ENCODE results near the gene PSMD6.

PSMD6 gene

DNA sequence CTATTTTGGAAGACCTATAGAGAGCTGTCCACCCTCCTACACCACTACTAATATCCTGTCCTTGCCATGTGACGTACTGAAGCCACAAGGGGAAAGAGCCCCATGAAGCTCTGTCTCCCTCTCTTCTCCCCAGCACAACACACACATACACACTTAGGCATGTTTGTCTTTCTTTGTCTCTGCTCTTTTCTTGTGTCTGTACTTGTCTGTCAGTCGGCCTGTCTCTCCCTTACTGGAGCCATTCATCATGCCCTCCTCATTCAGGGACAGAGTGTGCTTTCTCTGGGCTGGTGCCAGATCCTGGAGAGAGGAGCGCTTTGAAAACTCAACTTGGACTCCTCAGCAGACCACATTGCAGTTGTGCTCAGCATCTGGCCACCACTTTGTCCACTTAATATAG is 47.6 kb downstream of the PSMD6 start:
- DNase-seq = no peak

GRCh38 chr3:63974451-63974850 is 48.8 kb downstream of the PSMD6 start:
- no peak for DNase-seq

GRCh38 chr3:63973406-63973805 is 49.9 kb downstream of the PSMD6 start:
- no peak for DNase-seq

DNA sequence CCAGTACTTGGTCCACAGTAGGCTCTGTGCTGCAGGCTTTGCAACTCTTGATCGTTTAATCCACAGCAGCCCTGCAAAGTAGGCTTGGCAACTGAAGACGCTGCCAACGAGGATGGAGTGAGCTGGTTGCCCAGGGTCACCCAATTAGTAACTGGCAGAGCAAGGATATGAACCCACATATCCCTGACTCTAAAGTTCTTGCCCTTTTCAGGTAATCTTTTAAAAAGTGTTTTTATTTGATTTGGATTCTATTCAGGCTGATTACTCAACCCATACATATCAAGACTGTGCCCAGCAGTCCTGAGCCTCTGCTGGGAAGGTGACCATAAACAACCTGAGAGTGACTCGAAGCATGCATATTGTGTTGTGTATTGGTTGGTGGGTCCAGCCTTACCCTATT is 50.3 kb downstream of the PSMD6 start:
- DNase-seq = no peak

DNA sequence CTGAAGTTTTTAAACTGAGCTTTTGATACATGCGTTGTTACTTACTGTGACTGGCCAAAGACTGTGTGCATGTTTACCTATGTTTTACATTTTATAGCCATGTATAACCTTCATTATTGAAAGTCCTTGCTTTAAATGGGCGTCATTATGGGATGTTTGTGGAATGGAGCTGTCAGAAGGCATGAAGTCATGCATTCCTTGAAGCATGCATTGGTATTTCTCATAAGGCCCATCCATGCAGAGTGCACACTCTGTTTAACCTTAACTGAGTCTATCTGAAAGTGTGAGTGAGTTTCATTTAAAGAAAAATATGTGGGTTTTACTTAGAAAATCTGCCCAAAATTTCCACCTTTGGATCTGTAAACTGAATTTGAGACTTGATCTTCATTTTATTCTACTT is 51.1 kb downstream of the PSMD6 start:
- no peak for DNase-seq

- DNase-seq = no peak
Observed at GRCh38 chr3:63970631-63971475, 52.4 kb downstream of the PSMD6 start.

GRCh38 chr3:63969876-63970275 is 53.4 kb downstream of the PSMD6 start:
- DNase-seq = no peak

GRCh38 chr3:63968612-63969350 is 54.5 kb downstream of the PSMD6 start:
- no peak for DNase-seq

- peak; percentile 9 to 26 for DNase-seq
Observed at GRCh38 chr3:63967675-63968611, 55.4 kb downstream of the PSMD6 start.

GRCh38 chr3:63966871-63967270 is 56.4 kb downstream of the PSMD6 start:
- DNase-seq = no peak

- DNase-seq = no peak
Observed at GRCh38 chr3:63966007-63966406, 57.3 kb downstream of the PSMD6 start.

DNA sequence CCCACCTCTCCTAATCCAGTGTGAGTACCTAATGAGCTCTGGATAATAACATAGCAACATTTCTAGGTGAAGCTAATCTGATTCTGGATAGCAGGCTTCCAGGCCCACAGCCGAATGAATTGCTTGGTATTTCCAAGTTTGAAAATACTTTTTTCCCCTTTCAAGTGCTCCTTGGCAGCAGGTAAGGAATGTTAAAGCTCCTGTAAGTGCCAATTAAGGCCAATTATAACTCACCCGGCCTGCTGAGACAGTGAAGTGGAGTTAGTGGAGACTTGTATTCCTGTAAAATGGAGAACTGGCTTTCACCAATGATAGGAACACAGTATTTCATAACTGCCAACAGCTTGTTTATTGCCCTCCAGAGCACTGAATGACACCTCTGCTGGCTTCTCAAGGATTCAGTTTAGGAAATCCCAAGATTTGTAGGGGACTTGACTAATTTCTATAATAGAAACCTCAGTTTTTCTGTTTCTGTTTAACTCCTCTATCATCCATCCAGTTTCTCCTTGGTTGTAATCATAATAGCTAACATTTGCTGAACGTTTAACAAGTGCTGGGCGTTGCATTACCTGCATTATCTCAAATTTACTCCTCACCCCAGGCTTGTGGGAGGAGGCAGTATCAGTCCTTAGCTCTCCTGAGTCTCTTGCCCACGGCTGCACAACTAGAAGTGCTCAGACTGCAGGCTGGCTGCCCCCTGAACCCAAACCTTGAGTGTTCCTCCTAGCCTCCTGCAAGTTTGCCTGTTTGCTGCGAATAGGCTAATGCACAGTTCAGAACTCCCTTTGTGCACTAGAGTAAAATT is 58.4 kb downstream of the PSMD6 start:
- no peak for DNase-seq

DNA sequence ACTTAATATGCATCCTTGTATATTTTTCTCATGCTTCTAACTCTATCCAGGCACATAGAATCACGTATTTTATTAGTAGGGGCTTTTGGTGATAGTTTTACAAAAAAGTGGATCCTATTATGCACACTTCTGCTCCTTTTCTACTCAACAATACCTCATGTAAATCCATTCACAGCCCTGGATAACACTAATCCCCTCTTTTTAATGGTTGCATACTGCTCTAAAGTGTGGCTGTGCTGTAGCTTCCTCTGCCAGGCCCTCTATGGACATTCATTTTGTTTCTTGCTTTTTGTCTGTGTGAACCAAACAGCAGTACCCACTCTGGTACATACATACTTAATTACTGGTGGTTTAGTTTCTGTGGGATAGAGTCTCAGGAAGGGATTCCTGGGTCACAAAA is 59.8 kb downstream of the PSMD6 start:
- DNase-seq = no peak

GRCh38 chr3:63961891-63962290 is 61.4 kb downstream of the PSMD6 start:
- no peak for DNase-seq

Data from activated CD4-positive, alpha-beta T cell treated with anti-CD3 and anti-CD28 coated beads for 4 hours (primary cell).